ENCODE measurements around the gene P2RY11.

Gene P2RY11

GRCh38 chr19:10111405-10111811 is at the start of gene P2RY11:
Gene P2RY11 (plus strand): TSS chr19:10111693. CDS start chr19:10111722, 29 bp downstream.
- no peak for TF ChIP-seq RAD21 (IDR thresholded peaks at IDR 0.05; ENCODE audit: low read depth)

GRCh38 chr19:10061717-10062310 is 49.7 kb upstream of the P2RY11 start:
- TF ChIP-seq YY1 (IDR thresholded peaks at IDR 0.05; ENCODE audit: low read depth), result no peak
- TF ChIP-seq RAD21 (IDR thresholded peaks at IDR 0.05; ENCODE audit: low read depth), result no peak
- TF ChIP-seq EGR1 (IDR thresholded peaks at IDR 0.05), result no peak
- TF ChIP-seq TCF12 (IDR thresholded peaks at IDR 0.05; ENCODE audit: low read depth), result no peak
- TF ChIP-seq FOXM1 (IDR thresholded peaks at IDR 0.05; ENCODE audit: borderline replicate concordance, low read depth), result no peak
- TF ChIP-seq TAF1 (IDR thresholded peaks at IDR 0.05; ENCODE audit: low read depth), result no peak
- no peak for TF ChIP-seq CEBPB (IDR thresholded peaks at IDR 0.05)
- TF ChIP-seq MAX (IDR thresholded peaks at IDR 0.05), result peak; percentile 79
- TF ChIP-seq CREB1 (IDR thresholded peaks at IDR 0.05; ENCODE audit: low read depth), result no peak
- no peak for TF ChIP-seq USF1 (IDR thresholded peaks at IDR 0.05)
- 0 out of 2 replicates have a peak, but pooled peaks have one; percentile 42 for TF ChIP-seq ZBTB7A (IDR thresholded peaks at IDR 0.05; ENCODE audit: low read depth)
- peak; percentile 29; the same call in 1 of the 2 replicates for TF ChIP-seq TEAD4 (IDR thresholded peaks at IDR 0.05)
- TF ChIP-seq EP300 (IDR thresholded peaks at IDR 0.05; ENCODE audit: borderline replicate concordance), result no peak
- TF ChIP-seq REST (IDR thresholded peaks at IDR 0.05; ENCODE audit: low read depth), result peak; percentile 99
- TF ChIP-seq NFIC (IDR thresholded peaks at IDR 0.05), result no peak

- TF ChIP-seq REST (IDR thresholded peaks at IDR 0.05; ENCODE audit: low read depth) (no peak), CEBPB (IDR thresholded peaks at IDR 0.05) (no peak), FOXM1 (IDR thresholded peaks at IDR 0.05; ENCODE audit: borderline replicate concordance, low read depth) (no peak), TCF12 (IDR thresholded peaks at IDR 0.05; ENCODE audit: low read depth) (no peak), MAX (IDR thresholded peaks at IDR 0.05) (no peak), ZBTB7A (IDR thresholded peaks at IDR 0.05; ENCODE audit: low read depth) (no peak), USF1 (IDR thresholded peaks at IDR 0.05) (no peak), CREB1 (IDR thresholded peaks at IDR 0.05; ENCODE audit: low read depth) (no peak), YY1 (IDR thresholded peaks at IDR 0.05; ENCODE audit: low read depth) (no peak), RAD21 (IDR thresholded peaks at IDR 0.05; ENCODE audit: low read depth) (no peak), EGR1 (IDR thresholded peaks at IDR 0.05) (no peak), TAF1 (IDR thresholded peaks at IDR 0.05; ENCODE audit: low read depth) (no peak), TEAD4 (IDR thresholded peaks at IDR 0.05) (no peak), EP300 (IDR thresholded peaks at IDR 0.05; ENCODE audit: borderline replicate concordance) (no peak), NFIC (IDR thresholded peaks at IDR 0.05) (no peak)
These were observed 43.3 kb upstream of the P2RY11 start for GRCh38 chr19:10068205-10068604.

- TF ChIP-seq FOXM1 (IDR thresholded peaks at IDR 0.05; ENCODE audit: borderline replicate concordance, low read depth) (no peak), CREB1 (IDR thresholded peaks at IDR 0.05; ENCODE audit: low read depth) (no peak), USF1 (IDR thresholded peaks at IDR 0.05) (no peak), YY1 (IDR thresholded peaks at IDR 0.05; ENCODE audit: low read depth) (no peak), ZBTB7A (IDR thresholded peaks at IDR 0.05; ENCODE audit: low read depth) (no peak), EGR1 (IDR thresholded peaks at IDR 0.05) (no peak), EP300 (IDR thresholded peaks at IDR 0.05; ENCODE audit: borderline replicate concordance) (no peak), MAX (IDR thresholded peaks at IDR 0.05) (no peak), RAD21 (IDR thresholded peaks at IDR 0.05; ENCODE audit: low read depth) (no peak), REST (IDR thresholded peaks at IDR 0.05; ENCODE audit: low read depth) (no peak), TEAD4 (IDR thresholded peaks at IDR 0.05) (no peak), TCF12 (IDR thresholded peaks at IDR 0.05; ENCODE audit: low read depth) (no peak), NFIC (IDR thresholded peaks at IDR 0.05) (no peak)
These were observed 42.4 kb upstream of the P2RY11 start for GRCh38 chr19:10069046-10069445.

All from Ishikawa (cell line).